Body of pancreas (tissue), 4 donors: ENCODE measurements around the gene TSSC4. TPM values are rescaled to one million over a fixed set of nuclear protein-coding genes. Genes with fewer than 3 reads are reported as not detected.

ENCODE experiments used
- ATAC-seq: fragments of 150-250 bp; one replicate; pipeline ENCODE4 v1.9.1; 2016
- DNase-seq, 4 donors: peaks; one replicate each; pipeline ENCODE4 v3.0.0-alpha.2; 2019
- H3K27ac ChIP-seq, 4 donors: fragments of 200-600 bp; sonication (generic); 1 replicate in 3 of 4; 2 replicates in 1 of 4; pipeline versions ENCODE4 v1.5.1 to v1.6.1; 2016 to 2019; ENCODE audit warnings: mild to moderate bottlenecking in 1 of 4, mixed read lengths in 1 of 4, moderate library complexity in 1 of 4
- H3K27me3 ChIP-seq, 2 donors: fragments of 200-600 bp; sonication (generic); one replicate each; pipeline ENCODE4 v1.6.0; 2016; ENCODE audit warnings: mild to moderate bottlenecking in 1 of 2
- H3K36me3 ChIP-seq, 2 donors: fragments of 200-600 bp; sonication (generic); replicated peaks in 1 of 2; 2 replicates each; pipeline ENCODE4 v1.5.1; 2016; ENCODE audit warnings: low read depth in 2 of 2; ENCODE audit not compliant: insufficient read depth in 1 of 2
- H3K4me1 ChIP-seq: fragments of 200-600 bp; sonication (generic); one replicate; pipeline ENCODE4 v1.6.0; 2016
- H3K4me3 ChIP-seq, 2 donors: fragments of 200-600 bp; sonication (generic); 1 replicate in 1 of 2; 2 replicates in 1 of 2; pipeline ENCODE4 v1.5.1; 2016 to 2019
- H3K9me3 ChIP-seq, 3 donors: fragments of 200-600 bp; sonication (generic); 1 replicate in 2 of 3; 2 replicates in 1 of 3; pipeline ENCODE4 v1.5.1; 2016
- CTCF ChIP-seq, 7 experiments: fragments of 450-650 bp in 4 of 7; fragments of 200-600 bp in 3 of 7; sonication (generic) in 3 of 7; IDR thresholded peaks; one replicate each; pipeline ENCODE4 v1.5.1; 2016 to 2019; ENCODE audit warnings: antibody characterized with exemption in 7 of 7
- POLR2A ChIP-seq, 3 donors: fragments of 450-650 bp; IDR thresholded peaks; one replicate each; pipeline ENCODE4 v1.6.1; 2016; ENCODE audit warnings: antibody characterized with exemption in 3 of 3, mild to moderate bottlenecking in 2 of 3
- WGBS, 2 donors: methylation state at CpG; one replicate each; pipeline ENCODE4 v1.1.5; 2017; 5-methylcytosine and 5-hydroxymethylcytosine counted together
- intact Hi-C: fragments of 100-400 bp; cut with DNase I; formaldehyde crosslinking; loops from one replicate; pipeline ENCODE4 v1.15.1; 2023
- total RNA-seq, 2 donors: library from RNA; depleted of rRNA; stranded (reverse); fragments of >200 nt; gene quantifications; one replicate each; pipeline ENCODE4 v1.1.0, GENCODE V29; 2016

TSSC4 gene
- total RNA-seq, 2 donors from 2014 or later: 21.5 to 25.7 TPM

- TF ChIP-seq POLR2A (IDR thresholded peaks at IDR 0.05): no peak
- TF ChIP-seq CTCF (IDR thresholded peaks at IDR 0.05): no peak
- H3K27ac ChIP-seq: no peak overlapping the region
- no peaks in the 10 kb centered on the region for H3K36me3 ChIP-seq
- intact Hi-C loops: no loop called here
- DNase-seq (no peak), ATAC-seq (no peak)
- no peak overlapping the region for H3K4me3 ChIP-seq
- 87 to 99% methylated on average over 20 to 28 of the region's 35 CpGs for WGBS, 2 donors
- no peaks in the 10 kb centered on the region for H3K4me1 ChIP-seq
- no peaks in the 10 kb centered on the region for H3K27me3 ChIP-seq
- no peaks in the 10 kb centered on the region for H3K9me3 ChIP-seq
Measured at GRCh38 chr11:2414616-2415015, 14.1 kb downstream of the TSSC4 start.

GRCh38 chr11:2415171-2415570 lies 14.6 kb downstream of the TSSC4 start:
- no peak for DNase-seq
- intact Hi-C loops: no loop called here
- WGBS, 2 donors: 67 to 75% methylated on average over 3 to 13 of the region's 28 CpGs

GRCh38 chr11:2415601-2416380 lies 15.2 kb downstream of the TSSC4 start:
- intact Hi-C loops: no loop called here
- Histone ChIP-seq H3K9me3 (no peaks in the 10 kb centered on the region), H3K36me3 (no peaks in the 10 kb centered on the region), H3K4me1 (peaks cover 11% of the 10 kb centered on the region), H3K27ac (no peak overlapping the region), H3K27me3 (no peaks in the 10 kb centered on the region), H3K4me3 (no peak overlapping the region)
- TF ChIP-seq POLR2A (IDR thresholded peaks at IDR 0.05): no peak
- no peak for TF ChIP-seq CTCF (IDR thresholded peaks at IDR 0.05)
- 65 to 70% methylated on average over 9 to 30 of the region's 34 CpGs for WGBS, 2 donors
- DNase-seq: no peak
- no peak for ATAC-seq

More at GRCh38 chr11:2415171-2415570, 14.6 kb downstream of the TSSC4 start:
- Histone ChIP-seq H3K27me3 (no peaks in the 10 kb centered on the region), H3K9me3 (no peaks in the 10 kb centered on the region), H3K36me3 (no peaks in the 10 kb centered on the region), H3K27ac (no peak overlapping the region), H3K4me3 (no peak overlapping the region), H3K4me1 (peaks cover 5% of the 10 kb centered on the region)
- TF ChIP-seq CTCF (IDR thresholded peaks at IDR 0.05): no peak
- TF ChIP-seq POLR2A (IDR thresholded peaks at IDR 0.05): no peak
- no peak for ATAC-seq

- TF ChIP-seq CTCF (IDR thresholded peaks at IDR 0.05) (no peak), POLR2A (IDR thresholded peaks at IDR 0.05) (no peak)
- 58 to 70% methylated on average over 17 to 18 of the region's 18 CpGs for WGBS, 2 donors
- H3K4me1 ChIP-seq: peaks cover 14% of the 10 kb centered on the region
- ATAC-seq: no peak
- H3K36me3 ChIP-seq: no peaks in the 10 kb centered on the region
- H3K4me3 ChIP-seq: no peak overlapping the region
- no peak for DNase-seq
- H3K9me3 ChIP-seq: no peaks in the 10 kb centered on the region
- intact Hi-C loops: no loop called here
- H3K27ac ChIP-seq: no peak overlapping the region
- H3K27me3 ChIP-seq: no peaks in the 10 kb centered on the region
Measured at GRCh38 chr11:2416765-2417164, 16.2 kb downstream of the TSSC4 start.
